ENCODE results near the gene PDZRN3.

PDZRN3 gene

DNA sequence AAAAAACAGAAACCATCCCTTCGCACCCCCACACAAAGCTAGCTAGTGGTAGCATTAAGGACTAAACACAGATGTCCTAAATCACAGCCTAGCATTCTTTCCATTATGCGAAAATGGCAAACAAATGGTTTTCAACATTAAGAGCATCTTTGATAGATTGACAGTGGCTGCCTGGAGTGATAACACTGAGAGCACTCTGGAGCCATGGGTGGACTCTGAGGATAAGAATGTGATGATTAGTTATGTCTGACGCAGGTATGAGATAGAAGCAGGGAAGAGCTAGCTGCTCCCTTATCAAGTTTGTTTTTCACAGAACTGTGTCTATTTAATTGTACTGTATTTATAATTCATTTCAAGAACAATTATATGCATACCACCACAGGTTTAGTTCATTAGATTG lies 142.9 kb downstream of the PDZRN3 start:
- Histone ChIP-seq H3K27me3 (ENCODE audit: control insufficient read depth in 1 of 2, insufficient read depth in 2 of 2, low read length in 2 of 2) (no peaks in the 10 kb centered on the region), H3K9ac (ENCODE audit: low read depth in 1 of 2, low read length in 2 of 2) (no peak overlapping the region), H3K27ac (ENCODE audit: low read depth, low read length) (no peak overlapping the region), H3K4me1 (ENCODE audit: control insufficient read depth in 1 of 2, insufficient read depth in 2 of 2, low read length in 2 of 2) (no peaks in the 10 kb centered on the region), H3K9me3 (ENCODE audit: control insufficient read depth in 1 of 2, low read length in 2 of 2) (no peaks in the 10 kb centered on the region), H3K36me3 (ENCODE audit: control insufficient read depth in 1 of 2, insufficient read depth in 2 of 2, low read length in 2 of 2) (no peaks in the 10 kb centered on the region), H3K4me3 (ENCODE audit: low read depth in 1 of 2, low read length in 2 of 2) (no peak overlapping the region)

DNA sequence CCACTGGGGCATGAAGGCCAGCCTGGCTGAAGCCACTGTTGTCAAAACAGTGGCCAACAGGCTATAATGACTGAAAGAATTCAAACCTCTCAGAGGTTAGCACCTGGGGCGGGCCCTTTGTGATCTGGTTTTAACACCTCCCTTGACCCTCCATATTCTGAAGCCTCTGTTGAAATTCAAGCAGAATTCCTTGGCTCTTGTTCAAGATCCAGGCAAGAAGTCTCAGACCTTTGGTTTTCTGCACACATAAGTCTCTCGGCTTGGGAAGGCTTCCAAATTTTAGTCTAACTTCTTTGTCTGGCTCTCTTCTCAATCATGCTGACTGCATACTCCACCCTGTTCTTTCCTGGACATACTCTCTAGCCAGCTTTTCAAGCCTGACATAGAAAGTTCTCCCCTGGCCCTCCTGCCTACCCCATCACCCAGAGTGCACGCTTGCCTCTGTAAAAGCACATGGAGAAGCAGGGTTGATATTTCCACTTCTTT lies 144.5 kb downstream of the PDZRN3 start:
- H3K36me3 ChIP-seq (ENCODE audit: control insufficient read depth in 1 of 2, insufficient read depth in 2 of 2, low read length in 2 of 2), result no peaks in the 10 kb centered on the region

DNA sequence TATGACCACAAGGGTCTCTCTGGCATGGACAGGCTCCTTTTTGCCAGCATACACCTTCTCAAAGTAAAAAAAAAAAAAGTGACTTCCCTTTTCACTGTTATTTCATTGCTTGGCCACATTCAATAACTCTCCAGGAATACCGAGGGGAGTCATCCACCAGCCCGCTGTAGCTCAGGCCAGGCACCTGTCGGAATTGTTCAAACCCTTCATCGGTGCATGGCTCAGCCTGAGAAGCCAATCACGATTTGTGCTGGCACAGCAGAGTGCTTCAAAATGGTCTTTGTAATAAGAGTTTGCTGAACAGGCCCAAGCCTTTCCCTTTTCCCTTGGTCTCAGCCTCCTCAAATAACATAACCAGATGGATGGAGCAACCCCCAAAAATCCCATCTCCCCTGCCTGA lies 145.4 kb downstream of the PDZRN3 start:
- no peaks in the 10 kb centered on the region for H3K27me3 ChIP-seq (ENCODE audit: control insufficient read depth in 1 of 2, insufficient read depth in 2 of 2, low read length in 2 of 2)
- H3K4me1 ChIP-seq (ENCODE audit: control insufficient read depth in 1 of 2, insufficient read depth in 2 of 2, low read length in 2 of 2), result peaks cover 5 to 8% of the 10 kb centered on the region in 2 donors
- no peak overlapping the region for H3K9ac ChIP-seq (ENCODE audit: low read depth in 1 of 2, low read length in 2 of 2)
- H3K36me3 ChIP-seq (ENCODE audit: control insufficient read depth in 1 of 2, insufficient read depth in 2 of 2, low read length in 2 of 2), result no peaks in the 10 kb centered on the region
- H3K9me3 ChIP-seq (ENCODE audit: control insufficient read depth in 1 of 2, low read length in 2 of 2), result no peaks in the 10 kb centered on the region
- H3K4me3 ChIP-seq (ENCODE audit: low read depth in 1 of 2, low read length in 2 of 2), result no peak overlapping the region
- no peak overlapping the region for H3K27ac ChIP-seq (ENCODE audit: low read depth, low read length)

More for the DNA sequence above, 144.5 kb downstream of the PDZRN3 start:
- H3K9me3 ChIP-seq (ENCODE audit: control insufficient read depth in 1 of 2, low read length in 2 of 2), result no peaks in the 10 kb centered on the region
- no peak overlapping the region for H3K27ac ChIP-seq (ENCODE audit: low read depth, low read length)
- H3K27me3 ChIP-seq (ENCODE audit: control insufficient read depth in 1 of 2, insufficient read depth in 2 of 2, low read length in 2 of 2), result no peaks in the 10 kb centered on the region
- no peak overlapping the region for H3K9ac ChIP-seq (ENCODE audit: low read depth in 1 of 2, low read length in 2 of 2)
- H3K4me1 ChIP-seq (ENCODE audit: control insufficient read depth in 1 of 2, insufficient read depth in 2 of 2, low read length in 2 of 2), result no peaks in the 10 kb centered on the region
- no peak overlapping the region for H3K4me3 ChIP-seq (ENCODE audit: low read depth in 1 of 2, low read length in 2 of 2)

DNA sequence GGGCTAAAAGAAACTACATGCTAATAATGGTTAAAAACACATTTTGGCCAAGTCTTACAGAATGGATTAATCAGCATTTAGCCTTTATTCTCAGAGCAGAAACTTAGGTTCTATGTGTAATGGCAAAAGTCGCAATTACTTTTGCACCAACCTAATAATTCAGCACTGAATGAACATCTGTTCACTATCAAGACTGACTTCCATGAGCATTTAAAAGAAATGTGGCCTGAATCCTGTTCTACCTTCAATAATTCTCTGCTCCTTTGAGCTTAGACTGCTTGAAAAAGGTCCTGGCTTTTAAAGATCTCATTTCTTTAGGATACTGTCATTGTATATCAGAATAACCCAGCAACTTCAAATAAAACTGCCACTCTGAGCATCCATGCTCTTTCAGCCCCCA lies 145.9 kb downstream of the PDZRN3 start:
- H3K9me3 ChIP-seq (ENCODE audit: control insufficient read depth in 1 of 2, low read length in 2 of 2), result no peaks in the 10 kb centered on the region
- H3K4me1 ChIP-seq (ENCODE audit: control insufficient read depth in 1 of 2, insufficient read depth in 2 of 2, low read length in 2 of 2), result peaks cover 9 to 13% of the 10 kb centered on the region in 2 donors
- no peaks in the 10 kb centered on the region for H3K36me3 ChIP-seq (ENCODE audit: control insufficient read depth in 1 of 2, insufficient read depth in 2 of 2, low read length in 2 of 2)
- no peak overlapping the region for H3K4me3 ChIP-seq (ENCODE audit: low read depth in 1 of 2, low read length in 2 of 2)
- no peak overlapping the region for H3K9ac ChIP-seq (ENCODE audit: low read depth in 1 of 2, low read length in 2 of 2)
- H3K27ac ChIP-seq (ENCODE audit: low read depth, low read length), result no peak overlapping the region
- no peaks in the 10 kb centered on the region for H3K27me3 ChIP-seq (ENCODE audit: control insufficient read depth in 1 of 2, insufficient read depth in 2 of 2, low read length in 2 of 2)

DNA sequence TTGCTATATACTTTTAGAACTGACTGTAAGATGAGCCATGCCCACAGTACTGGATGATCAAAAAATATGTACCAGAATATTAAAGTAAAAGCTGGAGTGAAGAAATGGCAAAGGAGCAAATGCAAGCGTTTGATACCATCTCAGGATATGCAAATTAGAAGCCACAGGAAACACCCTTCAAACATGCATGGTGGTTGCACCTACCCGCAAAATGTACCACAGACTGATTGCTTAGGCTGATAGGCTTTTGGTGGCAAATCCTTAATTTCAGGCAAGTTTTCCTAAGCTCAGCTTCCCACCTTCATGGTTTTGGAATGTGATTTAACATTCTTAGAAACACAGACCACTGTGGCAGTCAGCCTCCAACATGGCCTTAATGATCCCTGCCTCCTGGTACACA lies 149.0 kb downstream of the PDZRN3 start:
- no peaks in the 10 kb centered on the region for H3K27me3 ChIP-seq (ENCODE audit: control insufficient read depth in 1 of 2, insufficient read depth in 2 of 2, low read length in 2 of 2)
- H3K36me3 ChIP-seq (ENCODE audit: control insufficient read depth in 1 of 2, insufficient read depth in 2 of 2, low read length in 2 of 2), result no peaks in the 10 kb centered on the region
- H3K9me3 ChIP-seq (ENCODE audit: control insufficient read depth in 1 of 2, low read length in 2 of 2), result no peaks in the 10 kb centered on the region
- no peak overlapping the region for H3K9ac ChIP-seq (ENCODE audit: low read depth in 1 of 2, low read length in 2 of 2)
- H3K27ac ChIP-seq (ENCODE audit: low read depth, low read length), result no peak overlapping the region
- H3K4me1 ChIP-seq (ENCODE audit: control insufficient read depth in 1 of 2, insufficient read depth in 2 of 2, low read length in 2 of 2), result peaks cover 16% of the 10 kb centered on the region in 2 donors
- H3K4me3 ChIP-seq (ENCODE audit: low read depth in 1 of 2, low read length in 2 of 2), result no peak overlapping the region

DNA sequence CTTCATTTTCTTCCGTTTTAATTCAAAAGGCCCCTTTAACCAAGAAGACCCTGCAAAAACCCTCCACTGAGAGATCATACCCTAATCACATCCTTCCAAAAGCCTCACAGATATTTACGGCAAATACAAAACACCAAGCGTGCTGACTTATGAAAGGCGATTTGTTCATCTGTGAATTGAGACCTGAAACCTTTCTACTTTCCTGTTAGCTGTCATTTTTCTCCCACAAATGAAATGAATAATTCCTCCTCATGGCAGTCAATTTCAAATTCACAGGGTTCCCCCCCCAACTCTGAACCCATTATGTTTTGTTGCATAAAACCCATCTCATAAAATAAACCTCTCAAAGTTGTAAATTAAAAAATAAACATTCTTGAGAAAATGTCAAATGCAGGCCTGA lies 149.6 kb downstream of the PDZRN3 start:
- H3K9ac ChIP-seq (ENCODE audit: low read depth in 1 of 2, low read length in 2 of 2), result no peak overlapping the region
- H3K36me3 ChIP-seq (ENCODE audit: control insufficient read depth in 1 of 2, insufficient read depth in 2 of 2, low read length in 2 of 2), result no peaks in the 10 kb centered on the region
- no peaks in the 10 kb centered on the region for H3K27me3 ChIP-seq (ENCODE audit: control insufficient read depth in 1 of 2, insufficient read depth in 2 of 2, low read length in 2 of 2)
- H3K4me1 ChIP-seq (ENCODE audit: control insufficient read depth in 1 of 2, insufficient read depth in 2 of 2, low read length in 2 of 2), result peaks cover 16% of the 10 kb centered on the region in 2 donors
- no peak overlapping the region for H3K4me3 ChIP-seq (ENCODE audit: low read depth in 1 of 2, low read length in 2 of 2)
- no peak overlapping the region for H3K27ac ChIP-seq (ENCODE audit: low read depth, low read length)
- no peaks in the 10 kb centered on the region for H3K9me3 ChIP-seq (ENCODE audit: control insufficient read depth in 1 of 2, low read length in 2 of 2)

DNA sequence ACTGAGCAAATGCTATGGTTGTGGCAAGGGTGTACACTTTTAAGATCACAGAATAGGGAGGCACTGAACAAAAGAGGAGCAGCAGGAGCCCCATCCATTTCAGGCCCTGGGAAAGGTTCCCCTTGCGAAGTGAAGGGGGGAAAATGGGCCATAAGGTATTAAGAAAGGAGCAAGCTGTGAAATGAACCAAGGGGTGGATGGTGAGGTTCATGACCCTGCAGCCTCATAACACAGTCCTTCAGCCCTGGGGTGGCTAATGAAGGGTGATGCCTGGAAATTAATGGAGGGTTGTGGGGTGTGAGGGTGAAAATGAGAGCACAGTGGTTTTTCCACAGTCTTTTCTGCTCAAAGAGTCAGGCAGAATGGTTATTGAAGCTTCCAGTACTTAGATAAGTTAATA lies 150.1 kb downstream of the PDZRN3 start:
- no peaks in the 10 kb centered on the region for H3K9me3 ChIP-seq (ENCODE audit: control insufficient read depth in 1 of 2, low read length in 2 of 2)
- H3K4me3 ChIP-seq (ENCODE audit: low read depth in 1 of 2, low read length in 2 of 2), result no peak overlapping the region
- peaks cover 16% of the 10 kb centered on the region in 2 donors for H3K4me1 ChIP-seq (ENCODE audit: control insufficient read depth in 1 of 2, insufficient read depth in 2 of 2, low read length in 2 of 2)
- no peaks in the 10 kb centered on the region for H3K27me3 ChIP-seq (ENCODE audit: control insufficient read depth in 1 of 2, insufficient read depth in 2 of 2, low read length in 2 of 2)
- H3K27ac ChIP-seq (ENCODE audit: low read depth, low read length), result no peak overlapping the region
- no peaks in the 10 kb centered on the region for H3K36me3 ChIP-seq (ENCODE audit: control insufficient read depth in 1 of 2, insufficient read depth in 2 of 2, low read length in 2 of 2)
- no peak overlapping the region for H3K9ac ChIP-seq (ENCODE audit: low read depth in 1 of 2, low read length in 2 of 2)

DNA sequence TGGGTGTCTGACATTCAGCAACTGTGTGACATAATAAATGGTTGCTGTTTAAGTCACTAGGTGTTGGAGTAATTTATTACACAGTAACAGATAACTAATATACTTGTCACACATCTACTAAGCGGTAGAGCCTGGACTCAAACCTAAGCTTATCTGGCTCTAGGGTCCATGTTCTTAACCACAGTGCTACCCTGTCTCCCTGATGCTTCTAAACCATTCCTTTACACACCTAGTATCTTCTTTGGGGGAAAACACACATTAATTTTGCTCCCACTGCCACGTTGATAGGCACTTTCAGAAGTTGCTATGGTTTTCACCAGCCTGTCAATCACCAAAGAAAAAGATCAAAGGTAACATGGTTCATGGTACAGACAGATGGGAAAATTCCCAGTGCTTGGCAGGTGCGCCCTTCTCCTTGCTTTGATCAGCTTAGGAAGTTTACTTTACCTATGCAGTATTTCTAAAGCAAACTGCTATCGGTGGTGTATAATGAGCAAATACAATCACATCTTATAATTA lies 150.8 kb downstream of the PDZRN3 start:
- no peaks in the 10 kb centered on the region for H3K27me3 ChIP-seq (ENCODE audit: control insufficient read depth in 1 of 2, insufficient read depth in 2 of 2, low read length in 2 of 2)
- H3K4me3 ChIP-seq (ENCODE audit: low read depth in 1 of 2, low read length in 2 of 2), result no peak overlapping the region
- no peak overlapping the region for H3K27ac ChIP-seq (ENCODE audit: low read depth, low read length)
- H3K36me3 ChIP-seq (ENCODE audit: control insufficient read depth in 1 of 2, insufficient read depth in 2 of 2, low read length in 2 of 2), result no peaks in the 10 kb centered on the region
- no peak overlapping the region for H3K9ac ChIP-seq (ENCODE audit: low read depth in 1 of 2, low read length in 2 of 2)
- no peaks in the 10 kb centered on the region for H3K9me3 ChIP-seq (ENCODE audit: control insufficient read depth in 1 of 2, low read length in 2 of 2)
- peaks cover 16% of the 10 kb centered on the region in 2 donors for H3K4me1 ChIP-seq (ENCODE audit: control insufficient read depth in 1 of 2, insufficient read depth in 2 of 2, low read length in 2 of 2)

DNA sequence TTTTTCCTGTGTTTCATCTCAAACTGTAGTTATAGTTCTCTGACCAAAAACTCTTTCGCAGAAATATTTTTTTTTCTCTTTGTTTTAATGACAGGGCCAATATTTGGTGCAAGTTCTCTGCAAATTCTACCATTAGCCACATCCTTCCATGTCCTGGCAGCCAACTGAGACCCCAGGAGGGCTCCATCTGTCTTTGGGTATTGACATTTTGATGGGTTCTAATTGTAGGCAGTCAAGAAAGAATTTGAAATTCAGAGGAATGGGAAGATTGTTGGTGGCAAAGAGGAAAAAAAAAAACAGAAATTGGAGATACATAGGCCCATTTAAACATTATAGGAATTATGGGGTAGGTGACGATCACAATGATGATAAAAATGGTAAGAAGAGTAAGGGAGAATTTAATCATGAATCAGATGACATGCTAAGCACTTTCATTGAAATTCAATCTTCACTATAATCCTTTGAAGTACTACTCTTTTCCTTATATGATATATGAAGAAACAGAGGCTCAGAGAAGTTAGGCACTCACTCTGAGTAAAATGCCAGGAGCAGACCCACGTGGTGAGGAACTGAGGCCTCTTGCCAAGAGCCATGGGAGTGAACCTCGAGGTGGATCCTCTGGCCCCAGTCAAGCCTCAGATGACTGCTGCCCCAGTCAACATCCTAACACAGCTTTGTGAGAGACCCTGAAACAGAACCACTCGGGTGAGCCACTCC lies 151.4 kb downstream of the PDZRN3 start:
- Histone ChIP-seq H3K9me3 (ENCODE audit: control insufficient read depth in 1 of 2, low read length in 2 of 2) (no peaks in the 10 kb centered on the region), H3K9ac (ENCODE audit: low read depth in 1 of 2, low read length in 2 of 2) (no peak overlapping the region), H3K4me3 (ENCODE audit: low read depth in 1 of 2, low read length in 2 of 2) (no peak overlapping the region), H3K36me3 (ENCODE audit: control insufficient read depth in 1 of 2, insufficient read depth in 2 of 2, low read length in 2 of 2) (no peaks in the 10 kb centered on the region), H3K27ac (ENCODE audit: low read depth, low read length) (no peak overlapping the region), H3K4me1 (ENCODE audit: control insufficient read depth in 1 of 2, insufficient read depth in 2 of 2, low read length in 2 of 2) (peaks cover 16% of the 10 kb centered on the region in 2 donors), H3K27me3 (ENCODE audit: control insufficient read depth in 1 of 2, insufficient read depth in 2 of 2, low read length in 2 of 2) (no peaks in the 10 kb centered on the region)

DNA sequence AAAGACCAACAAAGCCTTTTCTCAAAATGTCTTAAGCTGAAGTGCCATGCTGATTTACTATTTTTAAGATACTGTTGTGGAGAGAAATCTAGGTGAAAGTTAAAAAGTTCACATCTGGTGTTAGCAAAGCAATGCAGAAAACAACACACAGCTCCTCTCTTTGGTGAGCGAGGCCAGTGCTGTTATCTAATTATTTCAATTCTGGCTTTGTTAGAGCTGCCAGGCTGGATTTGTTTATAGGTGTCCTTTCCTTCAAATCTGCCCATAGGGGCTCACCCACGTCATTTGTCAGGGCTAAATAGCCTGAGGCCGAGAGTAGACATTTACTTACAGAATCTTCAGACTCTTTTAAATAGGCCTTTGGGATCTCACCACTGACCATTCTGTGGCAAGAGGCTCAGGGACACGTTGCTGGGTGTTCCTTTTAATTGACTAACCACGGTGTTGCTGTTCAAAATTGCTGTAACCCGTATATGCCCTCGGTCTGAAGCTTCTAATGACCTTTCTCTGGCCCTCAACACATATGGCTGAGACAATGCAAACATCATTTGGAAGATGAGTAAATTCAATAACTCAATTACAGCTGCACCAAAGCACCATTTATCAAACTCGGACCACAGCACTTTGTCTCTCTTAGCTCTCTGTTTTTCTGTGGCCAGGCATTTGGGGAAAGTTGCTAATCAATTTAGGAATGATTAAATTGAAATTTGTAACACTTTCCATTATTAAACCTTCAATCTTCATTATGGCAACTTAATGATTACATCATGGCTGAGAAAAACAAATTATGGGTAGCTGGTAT lies 152.6 kb downstream of the PDZRN3 start:
- Histone ChIP-seq H3K27me3 (ENCODE audit: control insufficient read depth in 1 of 2, insufficient read depth in 2 of 2, low read length in 2 of 2) (no peaks in the 10 kb centered on the region), H3K27ac (ENCODE audit: low read depth, low read length) (no peak overlapping the region), H3K9ac (ENCODE audit: low read depth in 1 of 2, low read length in 2 of 2) (no peak overlapping the region), H3K4me3 (ENCODE audit: low read depth in 1 of 2, low read length in 2 of 2) (no peak overlapping the region), H3K4me1 (ENCODE audit: control insufficient read depth in 1 of 2, insufficient read depth in 2 of 2, low read length in 2 of 2) (peaks cover 16% of the 10 kb centered on the region in 2 donors), H3K9me3 (ENCODE audit: control insufficient read depth in 1 of 2, low read length in 2 of 2) (no peaks in the 10 kb centered on the region), H3K36me3 (ENCODE audit: control insufficient read depth in 1 of 2, insufficient read depth in 2 of 2, low read length in 2 of 2) (no peaks in the 10 kb centered on the region)

Data from duodenal mucosa (tissue), 2 donors.